ENCODE measurements around the gene MRPL33. TPM values are rescaled to one million over a fixed set of nuclear protein-coding genes. Genes with fewer than 3 reads are reported as not detected.

Gene MRPL33
- total and polyA plus RNA-seq, 2 experiments from 2014 or later = 80.5 to 310 TPM

DNA sequence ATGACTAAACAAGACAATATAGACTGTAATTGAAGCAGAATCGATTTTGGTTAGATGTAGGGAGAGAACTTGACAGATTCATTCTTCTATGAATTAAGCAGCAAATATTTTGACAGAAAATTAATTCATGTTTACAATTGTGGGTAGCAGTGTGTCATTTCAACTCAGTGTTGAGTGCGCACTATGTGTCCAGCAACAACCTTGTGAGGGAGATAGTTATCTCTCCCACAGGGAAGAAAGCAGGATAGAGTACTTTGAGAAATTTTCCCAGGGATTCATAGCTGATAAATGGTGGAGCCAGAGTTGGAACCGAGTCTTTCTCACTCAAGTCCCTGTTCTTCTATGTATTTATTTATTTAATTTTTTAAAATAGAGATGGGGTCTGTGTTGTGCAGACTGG, 5.2 kb downstream of the MRPL33 start:
- no peak overlapping the region for H3K4me2 ChIP-seq
- H3K27ac Mint-ChIP-seq = no peak overlapping the region
- peaks cover 4% of the 10 kb centered on the region for H3K27me3 Mint-ChIP-seq (ENCODE audit: insufficient read depth, low read depth, poor library complexity)
- H4K20me1 ChIP-seq (replicated peaks; ENCODE audit: insufficient read depth) = peaks cover 42% of the 10 kb centered on the region
- no peak overlapping the region for H3K4me3 Mint-ChIP-seq
- H3K9me2 ChIP-seq (ENCODE audit: insufficient read depth) = no peaks in the 10 kb centered on the region
- H3K4me3 ChIP-seq = no peak overlapping the region
- no peak overlapping the region for H3K27ac ChIP-seq (ENCODE audit: low read depth)
- H3K27me3 ChIP-seq (ENCODE audit: insufficient read depth) = no peaks in the 10 kb centered on the region
- H2AFZ ChIP-seq = no peak overlapping the region
- no peak for DNase-seq (ENCODE audit: low spot score)
- H3K36me3 ChIP-seq (ENCODE audit: insufficient read depth) = no peaks in the 10 kb centered on the region
- no peak for TF ChIP-seq ETS1 (IDR thresholded peaks at IDR 0.05)
- TF ChIP-seq POLR2AphosphoS5 (IDR thresholded peaks at IDR 0.05; ENCODE audit: low read depth) = no peak
- TF ChIP-seq EZH2 (IDR thresholded peaks at IDR 0.05; ENCODE audit: low read depth, unreplicated experiment) = no peak
- TF ChIP-seq ZNF114 (CRISPR knock-in tag; IDR thresholded peaks at IDR 0.05) = no peak
- TF ChIP-seq NANOG (IDR thresholded peaks at IDR 0.05; ENCODE audit: borderline replicate concordance) = no peak
- TF ChIP-seq CREB1 (CRISPR knock-in tag; IDR thresholded peaks at IDR 0.05; ENCODE audit: low read depth) = no peak
- TF ChIP-seq, protein P1, sequence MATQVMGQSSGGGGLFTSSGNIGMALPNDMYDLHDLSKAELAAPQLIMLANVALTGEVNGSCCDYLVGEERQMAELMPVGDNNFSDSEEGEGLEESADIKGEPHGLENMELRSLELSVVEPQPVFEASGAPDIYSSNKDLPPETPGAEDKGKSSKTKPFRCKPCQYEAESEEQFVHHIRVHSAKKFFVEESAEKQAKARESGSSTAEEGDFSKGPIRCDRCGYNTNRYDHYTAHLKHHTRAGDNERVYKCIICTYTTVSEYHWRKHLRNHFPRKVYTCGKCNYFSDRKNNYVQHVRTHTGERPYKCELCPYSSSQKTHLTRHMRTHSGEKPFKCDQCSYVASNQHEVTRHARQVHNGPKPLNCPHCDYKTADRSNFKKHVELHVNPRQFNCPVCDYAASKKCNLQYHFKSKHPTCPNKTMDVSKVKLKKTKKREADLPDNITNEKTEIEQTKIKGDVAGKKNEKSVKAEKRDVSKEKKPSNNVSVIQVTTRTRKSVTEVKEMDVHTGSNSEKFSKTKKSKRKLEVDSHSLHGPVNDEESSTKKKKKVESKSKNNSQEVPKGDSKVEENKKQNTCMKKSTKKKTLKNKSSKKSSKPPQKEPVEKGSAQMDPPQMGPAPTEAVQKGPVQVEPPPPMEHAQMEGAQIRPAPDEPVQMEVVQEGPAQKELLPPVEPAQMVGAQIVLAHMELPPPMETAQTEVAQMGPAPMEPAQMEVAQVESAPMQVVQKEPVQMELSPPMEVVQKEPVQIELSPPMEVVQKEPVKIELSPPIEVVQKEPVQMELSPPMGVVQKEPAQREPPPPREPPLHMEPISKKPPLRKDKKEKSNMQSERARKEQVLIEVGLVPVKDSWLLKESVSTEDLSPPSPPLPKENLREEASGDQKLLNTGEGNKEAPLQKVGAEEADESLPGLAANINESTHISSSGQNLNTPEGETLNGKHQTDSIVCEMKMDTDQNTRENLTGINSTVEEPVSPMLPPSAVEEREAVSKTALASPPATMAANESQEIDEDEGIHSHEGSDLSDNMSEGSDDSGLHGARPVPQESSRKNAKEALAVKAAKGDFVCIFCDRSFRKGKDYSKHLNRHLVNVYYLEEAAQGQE (IDR thresholded peaks at IDR 0.05; ENCODE audit: unreplicated experiment) = no peak
- TF ChIP-seq ZNF462 (CRISPR knock-in tag; IDR thresholded peaks at IDR 0.05) = no peak
- TF ChIP-seq ZNF331 (CRISPR knock-in tag; IDR thresholded peaks at IDR 0.05; ENCODE audit: low read depth) = no peak
- TF ChIP-seq CTCF (conservative IDR thresholded peaks at IDR 0.05; ENCODE audit: low read depth in 2 of 2) = no peak
- no peak for TF ChIP-seq EZH2phosphoT487 (IDR thresholded peaks at IDR 0.05; ENCODE audit: unreplicated experiment)
- no peak for TF ChIP-seq STAT1 (IDR thresholded peaks at IDR 0.05; ENCODE audit: unreplicated experiment)
- ATAC-seq = no peak
- H3F3A ChIP-seq (replicated peaks; ENCODE audit: low read depth) = 0 out of 2 replicates have a peak, but pooled peaks cover 8% of the 10 kb centered on the region
- H3K9me3 Mint-ChIP-seq = no peaks in the 10 kb centered on the region
- H3K36me3 Mint-ChIP-seq (ENCODE audit: low read depth) = peaks cover 14% of the 10 kb centered on the region; the same call in 2 of the 3 replicates
- H3K79me2 ChIP-seq (replicated peaks; ENCODE audit: insufficient read depth) = peaks cover 83% of the 10 kb centered on the region
- peaks cover 7% of the 10 kb centered on the region; the same call in 1 of the 2 replicates for H3K4me1 ChIP-seq (ENCODE audit: insufficient read depth)
- peaks cover 10% of the 10 kb centered on the region; the same call in 2 of the 3 replicates for H3K4me1 Mint-ChIP-seq
